PC-3 (cell line): ENCODE results near the gene MAP3K3. TPM values are rescaled to one million over a fixed set of nuclear protein-coding genes. Genes with fewer than 3 reads are reported as not detected.
A peak's percentile ranks its signal among the peaks of the same experiment; 100 is the strongest.

ENCODE experiments used
- ATAC-seq: fragments of 200-7000 bp; cut with Tn5 transposase; 2 replicates; pipeline ENCODE4 v1.9.1; 2020; ENCODE audit warnings: mild to moderate bottlenecking, moderate library complexity
- BruUV-seq: library from RNA; stranded (reverse); fragments of 400-500 nt; replicated peaks from 2 replicates; lab custom pipeline; 2021; lab: Mats Ljungman, UMichigan
- CTCF ChIA-PET: fragments of 300-600 bp; sonication (Branson Sonifier 250); formaldehyde crosslinking; loops from one replicate; lab custom pipeline; 2022; ENCODE audit warnings: antibody characterized with exemption; lab: Charles Lee
- POLR2A ChIA-PET: fragments of 300-600 bp; sonication (Branson Sonifier 250); formaldehyde crosslinking; loops from one replicate; lab custom pipeline; 2022; ENCODE audit warnings: antibody characterized with exemption; ENCODE audit not compliant: unreplicated experiment; lab: Charles Lee
- DNase-seq: peaks from one replicate; pipeline ENCODE4 v3.0.0-alpha.2; 2015
- H2AFZ ChIP-seq: fragments of 300-600 bp; sonication (generic); 2 replicates; pipeline ENCODE4 v1.6.0; 2016; ENCODE audit warnings: antibody characterized with exemption, low read length
- H3F3A ChIP-seq: fragments of 300-600 bp; sonication (generic); one replicate; pipeline ENCODE4 v1.6.0; 2017; ENCODE audit warnings: antibody characterized with exemption, low read length, control low read depth, mild to moderate bottlenecking; ENCODE audit not compliant: unreplicated experiment
- H3K27ac ChIP-seq: fragments of 300-600 bp; sonication (generic); 2 replicates; pipeline ENCODE4 v1.5.1; 2016; ENCODE audit warnings: mild to moderate bottlenecking, low read length
- H3K27me3 ChIP-seq: fragments of 300-600 bp; sonication (generic); 2 replicates; pipeline ENCODE4 v1.6.1; 2016; ENCODE audit warnings: low read length, mixed read lengths
- H3K36me3 ChIP-seq: fragments of 300-600 bp; sonication (generic); 2 replicates; pipeline ENCODE4 v1.6.1; 2016; ENCODE audit warnings: low read depth, mixed run types, low read length, mixed read lengths
- H3K4me1 ChIP-seq: fragments of 300-600 bp; sonication (generic); 2 replicates; pipeline ENCODE4 v1.5.1; 2016; ENCODE audit warnings: low read length; ENCODE audit not compliant: insufficient read depth
- H3K4me2 ChIP-seq: fragments of 300-600 bp; sonication (generic); 2 replicates; pipeline ENCODE4 v1.6.0; 2016; ENCODE audit warnings: low read length
- H3K4me3 ChIP-seq: fragments of 300-600 bp; sonication (generic); 2 replicates; pipeline ENCODE4 v1.5.1; 2016; ENCODE audit warnings: mild to moderate bottlenecking, low read length, mixed read lengths
- H3K79me2 ChIP-seq: fragments of 300-600 bp; sonication (generic); 2 replicates; pipeline ENCODE4 v1.6.1; 2017; ENCODE audit warnings: low read length, mixed read lengths
- H3K9ac ChIP-seq: fragments of 300-600 bp; sonication (generic); 2 replicates; pipeline ENCODE4 v1.6.0; 2016; ENCODE audit warnings: mild to moderate bottlenecking, low read length
- H3K9me2 ChIP-seq: fragments of 300-600 bp; sonication (generic); replicated peaks from 2 replicates; pipeline ENCODE4 v1.6.1; 2016; ENCODE audit warnings: mixed run types, low read length, mixed read lengths
- H3K9me3 ChIP-seq: fragments of 300-600 bp; sonication (generic); 2 replicates; pipeline ENCODE4 v1.6.1; 2016; ENCODE audit warnings: low read length, mixed read lengths
- H4K20me1 ChIP-seq: fragments of 300-600 bp; sonication (generic); 2 replicates; pipeline ENCODE4 v1.6.1; 2016; ENCODE audit warnings: low read length, mixed read lengths
- CTCF ChIP-seq: fragments of 300-600 bp; sonication (generic); conservative IDR thresholded peaks from 2 replicates; pipeline ENCODE4 v1.5.1; 2017; ENCODE audit warnings: antibody characterized with exemption, low read depth, mild to moderate bottlenecking, low read length
- EZH2 ChIP-seq: fragments of 300-600 bp; sonication (generic); IDR thresholded peaks from one replicate; pipeline ENCODE4 v1.6.1; 2017; ENCODE audit warnings: antibody characterized with exemption, mild to moderate bottlenecking, low read length; ENCODE audit not compliant: unreplicated experiment
- EZH2phosphoT487 ChIP-seq: fragments of 300-600 bp; sonication (generic); IDR thresholded peaks from 2 replicates; pipeline ENCODE4 v1.6.1; 2018; ENCODE audit warnings: mild to moderate bottlenecking, antibody characterized with exemption, low read length, borderline replicate concordance
- intact Hi-C: fragments of 100-400 bp; cut with micrococcal nuclease; formaldehyde crosslinking; loops from 2 replicates; pipeline ENCODE4 v1.9.0; 2023
- total RNA-seq: library from RNA; depleted of rRNA; stranded (reverse); fragments of >200 nt; gene quantifications from 2 replicates; pipeline ENCODE4 v1.2.3, GENCODE V29; 2014

Gene MAP3K3
- total RNA-seq, 1 experiment from 2014 or later = 27.1 TPM

GRCh38 chr17:63631626-63632025, 9.4 kb downstream of the MAP3K3 start:
- no peak for DNase-seq
- Histone ChIP-seq H3K36me3 (no peaks in the 10 kb centered on the region), H3K9me3 (no peaks in the 10 kb centered on the region), H3K4me2 (no peak overlapping the region), H3K4me3 (no peak overlapping the region), H4K20me1 (no peaks in the 10 kb centered on the region), H3K9me2 (no peaks in the 10 kb centered on the region), H3F3A (no peaks in the 10 kb centered on the region), H3K27ac (no peak overlapping the region), H3K9ac (no peak overlapping the region), H3K4me1 (peaks cover 2% of the 10 kb centered on the region; the same call in 1 of the 2 replicates), H3K79me2 (peaks cover 7% of the 10 kb centered on the region; the same call in 1 of the 2 replicates), H2AFZ (no peak overlapping the region), H3K27me3 (no peaks in the 10 kb centered on the region)
- ChIA-PET POLR2A (interaction anchor here (0.6 kb wide), 1 partner anchor 109 kb away, joined by 3 read pairs; no protein-coding TSS in a partner anchor), CTCF (no interaction called here)
- intact Hi-C loops = no loop called here
- BruUV-seq = no TSS peak
- ATAC-seq = no peak
- TF ChIP-seq CTCF (no peak), EZH2phosphoT487 (no peak), EZH2 (no peak)

- H3K36me3 ChIP-seq = no peaks in the 10 kb centered on the region
- CTCF ChIA-PET = no interaction called here
- intact Hi-C loops = no loop called here
- H3K79me2 ChIP-seq = no peaks in the 10 kb centered on the region
- TF ChIP-seq EZH2 = no peak
- TF ChIP-seq EZH2phosphoT487 = no peak
- no peak for TF ChIP-seq CTCF
- no peaks in the 10 kb centered on the region for H3K4me1 ChIP-seq
- no peak overlapping the region for H2AFZ ChIP-seq
- no peaks in the 10 kb centered on the region for H3K27me3 ChIP-seq
- no peak overlapping the region for H3K9ac ChIP-seq
- no peak overlapping the region for H3K4me2 ChIP-seq
- H3K4me3 ChIP-seq = no peak overlapping the region
- BruUV-seq = TSS peak; percentile 8
- H3K9me2 ChIP-seq = no peaks in the 10 kb centered on the region
- H3K27ac ChIP-seq = no peak overlapping the region
- no peaks in the 10 kb centered on the region for H3K9me3 ChIP-seq
- ATAC-seq (no peak), DNase-seq (no peak)
- POLR2A ChIA-PET = no interaction called here
- H3F3A ChIP-seq = no peaks in the 10 kb centered on the region
- H4K20me1 ChIP-seq = no peaks in the 10 kb centered on the region
These were observed 11.5 kb downstream of the MAP3K3 start for GRCh38 chr17:63633742-63634141.

- Histone ChIP-seq H3K4me3 (no peak overlapping the region), H3K36me3 (no peaks in the 10 kb centered on the region), H3K4me1 (no peaks in the 10 kb centered on the region), H3K9me3 (no peaks in the 10 kb centered on the region), H3K9me2 (no peaks in the 10 kb centered on the region), H3K4me2 (no peak overlapping the region), H2AFZ (no peak overlapping the region), H3K9ac (no peak overlapping the region), H3F3A (no peaks in the 10 kb centered on the region), H3K27ac (no peak overlapping the region), H3K79me2 (no peaks in the 10 kb centered on the region), H3K27me3 (no peaks in the 10 kb centered on the region), H4K20me1 (no peaks in the 10 kb centered on the region)
- POLR2A ChIA-PET = no interaction called here
- DNase-seq (no peak), ATAC-seq (no peak)
- TF ChIP-seq EZH2 = no peak
- no peak for TF ChIP-seq CTCF
- no peak for TF ChIP-seq EZH2phosphoT487
- CTCF ChIA-PET = no interaction called here
- BruUV-seq = no TSS peak
- intact Hi-C loops = no loop called here
These were observed 11.9 kb downstream of the MAP3K3 start for GRCh38 chr17:63634163-63634562.
